Measurements from ENCODE around the gene CLEC16A.
A peak's percentile ranks its signal among the peaks of the same experiment; 100 is the strongest.

The CLEC16A gene

DNA sequence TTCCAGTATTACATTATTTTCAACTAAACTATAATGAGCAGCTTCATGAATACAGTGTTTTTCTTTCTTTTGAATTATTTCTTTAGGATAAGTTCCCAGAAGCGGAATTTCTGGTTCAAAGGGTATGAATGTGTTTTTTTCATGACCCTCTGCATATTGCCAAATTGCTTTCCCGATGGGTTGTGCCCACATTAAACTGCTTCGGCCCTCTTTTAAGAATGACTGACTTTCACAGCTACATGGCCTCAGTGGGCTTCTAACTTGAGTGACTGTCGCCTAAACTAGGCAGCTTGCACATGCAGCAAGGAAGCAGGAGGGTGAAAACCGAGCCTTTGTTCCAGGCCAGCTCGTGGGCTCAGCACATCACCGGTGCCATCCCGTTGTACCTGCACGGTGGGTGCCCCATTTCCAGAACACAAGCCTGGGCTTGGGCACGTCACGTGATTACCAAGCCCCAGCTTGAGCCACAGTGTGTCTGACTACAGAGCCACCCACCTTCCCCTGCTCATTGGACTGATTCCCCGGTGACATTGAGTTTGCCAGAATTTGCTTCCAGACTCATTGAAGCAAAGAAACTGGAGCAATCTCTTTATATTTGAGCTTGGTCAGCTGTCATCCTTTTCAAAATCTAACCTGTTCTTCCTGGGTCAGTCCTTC, 112.8 kb downstream of the CLEC16A start:
- DNase-seq (ENCODE audit: low read depth in 2 of 3, low spot score in 2 of 3) = no peak

GRCh38 chr16:11057711-11058345, 113.5 kb downstream of the CLEC16A start:
- DNase-seq (ENCODE audit: low read depth in 2 of 3, low spot score in 2 of 3) = no peak

DNA sequence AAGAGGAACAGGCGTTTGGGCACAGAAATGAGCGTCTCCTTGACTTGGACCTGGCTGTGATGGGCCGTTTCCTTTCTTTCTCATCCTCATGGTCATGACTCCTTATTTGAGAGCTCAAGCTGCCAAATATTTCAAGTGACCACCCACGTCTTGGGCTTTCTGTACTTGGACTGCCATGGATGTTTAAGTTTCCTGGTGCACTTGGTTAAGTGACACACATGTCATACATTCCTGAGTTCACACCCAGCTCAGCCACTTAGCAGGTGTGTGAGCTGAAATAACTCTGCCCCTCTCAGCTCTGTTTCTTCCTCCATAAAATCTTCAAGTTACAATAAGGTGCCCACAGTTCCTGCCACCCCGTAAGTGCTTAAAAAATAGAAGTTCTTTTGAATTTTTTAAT, 114.5 kb downstream of the CLEC16A start:
- DNase-seq (ENCODE audit: low read depth in 2 of 3, low spot score in 2 of 3) = no peak

GRCh38 chr16:11059588-11059987, 115.2 kb downstream of the CLEC16A start:
- no peak for DNase-seq (ENCODE audit: low read depth in 2 of 3, low spot score in 2 of 3)

GRCh38 chr16:11060364-11060763, 116.0 kb downstream of the CLEC16A start:
- no peak for DNase-seq (ENCODE audit: low read depth in 2 of 3, low spot score in 2 of 3)

DNA sequence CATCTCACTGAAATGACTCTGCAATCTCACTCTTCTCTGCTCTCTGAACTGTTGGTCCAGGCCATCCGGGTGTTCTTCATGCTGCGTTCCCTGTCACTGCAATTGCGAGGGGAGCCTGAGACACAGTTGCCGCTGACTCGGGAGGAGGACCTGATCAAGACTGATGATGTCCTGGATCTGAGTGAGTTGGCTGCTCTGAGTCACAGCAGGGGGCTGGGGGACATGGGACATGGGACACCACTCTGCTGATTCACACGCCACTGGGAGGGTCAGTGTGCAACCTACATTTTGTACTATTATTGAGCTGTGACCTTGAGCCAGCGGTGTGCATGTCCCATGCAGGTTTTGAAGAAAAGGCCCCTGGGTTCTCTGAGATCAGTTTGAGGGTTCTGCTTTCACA, 116.5 kb downstream of the CLEC16A start:
- no peak for DNase-seq (ENCODE audit: low read depth in 2 of 3, low spot score in 2 of 3)

GRCh38 chr16:11061629-11062270, 117.4 kb downstream of the CLEC16A start:
- no peak for DNase-seq (ENCODE audit: low read depth in 2 of 3, low spot score in 2 of 3)

- DNase-seq (ENCODE audit: low read depth in 2 of 3, low spot score in 2 of 3) = no peak
Observed at GRCh38 chr16:11063448-11064201, 119.3 kb downstream of the CLEC16A start.

DNA sequence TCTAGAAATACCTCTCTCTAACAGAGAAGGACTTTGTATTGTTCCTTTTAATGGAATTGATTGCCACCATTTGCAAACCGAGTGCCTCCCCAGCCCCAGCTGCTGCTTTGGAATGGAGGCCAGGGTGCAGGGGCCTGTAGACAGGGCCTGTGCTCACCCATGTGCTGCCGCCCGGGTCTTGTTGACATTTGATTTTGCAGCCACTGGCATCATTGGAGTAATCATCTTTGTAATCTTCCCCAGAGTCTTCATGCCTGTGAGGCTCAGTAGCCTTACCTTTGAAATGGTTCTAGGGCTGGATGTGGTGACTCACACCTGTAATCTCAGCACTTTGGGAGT, 119.8 kb downstream of the CLEC16A start:
- DNase-seq (ENCODE audit: low read depth in 2 of 3, low spot score in 2 of 3) = no peak

- no peak for DNase-seq (ENCODE audit: low read depth in 2 of 3, low spot score in 2 of 3)
Observed at GRCh38 chr16:11064851-11065250, 120.5 kb downstream of the CLEC16A start.

GRCh38 chr16:11066261-11066870, 122.0 kb downstream of the CLEC16A start:
- no peak for DNase-seq (ENCODE audit: low read depth in 2 of 3, low spot score in 2 of 3)

GRCh38 chr16:11067266-11067665, 122.9 kb downstream of the CLEC16A start:
- DNase-seq (ENCODE audit: low read depth in 2 of 3, low spot score in 2 of 3) = no peak

GRCh38 chr16:11067697-11068141, 123.4 kb downstream of the CLEC16A start:
- DNase-seq (ENCODE audit: low read depth in 2 of 3, low spot score in 2 of 3) = no peak

GRCh38 chr16:11071829-11072228, 127.5 kb downstream of the CLEC16A start:
- no peak for DNase-seq (ENCODE audit: low read depth in 2 of 3, low spot score in 2 of 3)

DNA sequence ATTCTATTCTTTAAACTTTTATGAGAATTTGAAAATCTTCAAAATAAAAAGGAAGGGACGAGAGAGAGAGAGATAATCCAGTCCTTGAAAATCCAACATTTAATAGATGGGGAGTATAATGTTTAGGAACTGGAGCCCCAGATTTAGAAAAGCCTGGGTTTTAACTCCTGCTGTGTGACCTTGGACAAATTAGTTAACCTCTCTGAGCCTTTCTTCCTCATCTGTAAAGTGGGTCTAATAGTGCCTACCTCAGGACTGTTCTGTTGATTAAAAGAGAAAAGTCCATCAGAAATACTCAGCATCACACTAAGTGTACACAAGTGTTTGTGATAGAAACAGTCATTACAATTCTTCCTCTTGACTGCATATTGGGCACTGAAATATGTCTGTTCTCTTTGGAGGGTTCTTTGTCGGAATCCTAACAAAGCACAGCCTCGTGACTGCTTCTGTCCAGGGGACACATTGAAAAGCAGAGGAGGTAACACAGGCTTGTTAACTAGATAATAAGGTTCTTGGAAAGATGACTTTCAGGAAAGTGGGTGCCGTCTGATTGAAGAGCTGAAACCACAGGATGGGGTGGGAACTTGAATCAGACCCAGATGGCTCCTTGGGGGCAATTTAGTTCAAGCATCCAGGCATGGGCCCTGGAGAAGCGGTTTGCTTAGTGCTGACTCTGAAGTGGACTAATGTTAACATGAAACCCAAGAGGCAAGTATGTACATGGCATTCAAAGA, 128.2 kb downstream of the CLEC16A start:
- DNase-seq (ENCODE audit: low read depth in 2 of 3, low spot score in 2 of 3) = no peak

- DNase-seq (ENCODE audit: low read depth in 2 of 3, low spot score in 2 of 3) = no peak
Observed at GRCh38 chr16:11073407-11073999, 129.1 kb downstream of the CLEC16A start.

DNA sequence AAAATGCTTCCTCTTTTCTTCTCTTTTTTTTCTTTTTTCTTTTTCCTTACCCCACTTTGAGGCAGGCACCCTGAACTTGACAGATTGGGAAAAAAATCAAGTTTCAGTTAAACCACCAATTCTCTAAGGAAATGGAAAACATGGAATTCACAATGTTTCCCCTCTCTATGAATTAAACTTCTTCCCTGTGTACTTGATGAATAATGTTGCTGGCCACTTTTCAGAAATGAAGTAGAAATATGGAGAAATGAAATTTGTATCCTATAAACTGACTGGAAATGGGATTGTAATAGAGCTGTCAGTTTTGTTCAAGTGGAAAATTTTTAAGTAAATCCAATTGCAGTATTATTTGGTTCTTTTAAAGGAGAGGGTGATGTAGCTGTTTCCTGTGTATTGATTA, 129.8 kb downstream of the CLEC16A start:
- DNase-seq (ENCODE audit: low read depth in 2 of 3, low spot score in 2 of 3) = no peak

DNA sequence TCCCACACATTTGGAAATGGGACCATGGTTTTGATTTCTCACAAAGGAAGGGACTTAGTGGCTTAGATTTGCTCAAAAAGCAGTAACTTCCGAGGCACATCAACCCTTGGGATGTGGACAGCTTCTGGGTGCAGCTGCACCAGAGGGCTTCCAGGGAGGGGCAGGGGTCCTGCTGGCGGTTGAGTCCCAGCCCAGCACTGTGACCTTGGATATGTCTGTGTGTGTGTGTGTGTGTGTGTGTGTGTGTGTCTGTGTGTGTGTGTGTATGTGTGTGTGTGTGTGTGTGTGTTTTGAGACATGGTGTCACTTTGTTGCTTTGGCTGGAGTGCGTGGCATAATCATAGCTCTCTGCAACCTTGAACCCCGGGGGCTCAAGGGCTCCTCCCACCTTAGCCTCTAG, 130.8 kb downstream of the CLEC16A start:
- DNase-seq (ENCODE audit: low read depth in 2 of 3, low spot score in 2 of 3) = no peak

DNA sequence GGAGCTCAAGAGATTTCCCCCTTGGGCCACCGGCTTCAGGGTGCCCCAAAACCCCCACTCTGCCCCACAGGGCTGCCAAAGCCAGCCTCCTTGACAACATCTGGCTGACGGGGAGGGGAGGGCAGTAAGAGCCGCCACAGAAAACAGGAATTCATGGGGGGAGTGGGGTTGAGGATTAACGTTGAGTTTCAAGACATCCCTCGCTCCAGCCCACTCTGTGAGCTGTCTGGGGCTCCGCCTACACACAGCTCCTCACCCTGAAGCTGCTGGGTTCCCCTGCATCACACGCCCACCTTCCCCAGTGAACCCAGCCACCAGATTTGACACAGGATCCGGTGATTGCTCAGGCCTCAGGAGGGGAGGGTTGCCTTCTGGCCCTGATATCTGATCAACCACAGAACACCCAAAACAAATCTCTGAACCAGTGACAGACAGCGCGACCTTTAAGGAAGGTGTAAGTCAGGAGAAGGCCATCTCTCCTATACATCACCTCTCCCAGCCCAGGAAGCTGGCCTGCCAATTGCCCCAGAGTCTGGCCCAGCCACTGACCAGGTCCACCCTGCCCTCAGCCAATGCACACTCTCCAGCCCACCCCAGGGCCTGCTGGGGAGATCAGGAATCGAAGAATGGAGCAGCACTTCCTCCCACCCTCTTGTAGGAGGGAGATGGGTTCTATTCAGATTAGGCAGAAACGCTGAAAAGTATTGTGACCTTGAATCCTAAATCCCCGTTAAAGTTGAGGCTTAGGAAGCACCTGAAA, 132.1 kb downstream of the CLEC16A start:
- DNase-seq (ENCODE audit: low read depth in 2 of 3, low spot score in 2 of 3) = peak in 1 of 3 experiments; percentile 61
